Gastrocnemius medialis (tissue), 4 donors: ENCODE measurements around the gene SYT9. TPM values are rescaled to one million over a fixed set of nuclear protein-coding genes. Genes with fewer than 3 reads are reported as not detected.

ENCODE experiments used
- ATAC-seq, 2 donors: fragments of 150-250 bp; one replicate each; pipeline ENCODE4 v1.9.1; 2016
- DNase-seq, 2 donors: peaks; one replicate each; pipeline ENCODE4 v3.0.0-alpha.2; 2019
- H3K27ac ChIP-seq, 4 donors: fragments of 200-600 bp; sonication (generic); 1 replicate in 1 of 4; 2 replicates in 3 of 4; pipeline ENCODE4 v1.5.1; 2016 to 2018; ENCODE audit warnings: mild to moderate bottlenecking in 2 of 4, moderate library complexity in 1 of 4
- H3K27me3 ChIP-seq, 3 donors: fragments of 200-600 bp; sonication (generic) in 2 of 3; 1 replicate in 1 of 3; 2 replicates in 2 of 3; pipeline versions ENCODE4 v1.5.1 to v1.6.0; 2016 to 2019; ENCODE audit warnings: mild to moderate bottlenecking in 1 of 3, moderate library complexity in 1 of 3
- H3K36me3 ChIP-seq, 2 donors: fragments of 200-600 bp; sonication (generic) in 1 of 2; one replicate each; pipeline ENCODE4 v1.5.1; 2017 to 2018
- H3K4me1 ChIP-seq, 2 donors: fragments of 200-600 bp; sonication (generic) in 1 of 2; one replicate each; pipeline ENCODE4 v1.5.1; 2016 to 2017; ENCODE audit warnings: mild to moderate bottlenecking in 2 of 2
- H3K4me3 ChIP-seq, 4 donors: fragments of 200-600 bp; sonication (generic) in 3 of 4; 1 replicate in 1 of 4; 2 replicates in 3 of 4; pipeline ENCODE4 v1.5.1; 2016 to 2019; ENCODE audit warnings: mild to moderate bottlenecking in 2 of 4
- H3K9me3 ChIP-seq, 3 donors: fragments of 200-600 bp; sonication (generic) in 2 of 3; 1 replicate in 1 of 3; 2 replicates in 2 of 3; pipeline ENCODE4 v1.5.1; 2016 to 2019
- CTCF ChIP-seq, 5 experiments: fragments of 450-650 bp in 3 of 5; fragments of 200-600 bp in 2 of 5; sonication (generic) in 2 of 5; IDR thresholded peaks in 4 of 5; conservative IDR thresholded peaks in 1 of 5; 1 replicate in 4 of 5; 2 replicates in 1 of 5; pipeline ENCODE4 v1.5.1; 2016 to 2019; ENCODE audit warnings: antibody characterized with exemption in 5 of 5, mild to moderate bottlenecking in 3 of 5, moderate library complexity in 3 of 5
- POLR2A ChIP-seq, 2 donors: fragments of 450-650 bp; IDR thresholded peaks; one replicate each; pipeline ENCODE4 v1.6.1; 2017; ENCODE audit warnings: antibody characterized with exemption in 2 of 2, mild to moderate bottlenecking in 2 of 2, moderate library complexity in 2 of 2
- in situ Hi-C, 4 donors: fragments of 200-750 bp; cut with MboI; loops; one replicate each; pipeline versions ENCODE4 v1.15.0 to v1.8.0; 2017; ENCODE audit warnings: low sequenced_read_pairs in 4 of 4
- intact Hi-C: fragments of 100-400 bp; cut with DNase I; formaldehyde crosslinking; loops from one replicate; pipeline ENCODE4 v1.15.1; 2023; ENCODE audit warnings: low total_unique reads
- total RNA-seq, 4 donors: library from RNA; depleted of rRNA; stranded (reverse); fragments of >200 nt; gene quantifications; one replicate each; pipeline versions ENCODE4 v1.1.0 to v1.2.3, GENCODE V29; 2016

Gene SYT9
- total RNA-seq, 4 donors from 2014 or later = 0.09 TPM; not detected in 3

GRCh38 chr11:7506243-7506642 is 254.5 kb downstream of the SYT9 start:
- in situ Hi-C loops = no loop called here
- no peak overlapping the region for H3K4me3 ChIP-seq
- peaks cover 4 to 10% of the 10 kb centered on the region in 2 donors for H3K4me1 ChIP-seq
- no peak for DNase-seq
- H3K27me3 ChIP-seq = no peaks in the 10 kb centered on the region
- ATAC-seq = no peak
- no peak for TF ChIP-seq POLR2A (IDR thresholded peaks at IDR 0.05)
- no peak for TF ChIP-seq CTCF (IDR thresholded peaks at IDR 0.05 in 4 of 5, conservative IDR thresholded peaks at IDR 0.05 in 1 of 5)
- intact Hi-C loops = no loop called here
- H3K27ac ChIP-seq = no peak overlapping the region
- no peaks in the 10 kb centered on the region for H3K9me3 ChIP-seq
- H3K36me3 ChIP-seq = no peaks in the 10 kb centered on the region

GRCh38 chr11:7508087-7508486 is 256.4 kb downstream of the SYT9 start:
- in situ Hi-C loops (no loop called here), intact Hi-C loops (no loop called here)
- Histone ChIP-seq H3K4me1 (peaks cover 17 to 26% of the 10 kb centered on the region in 2 donors), H3K9me3 (no peaks in the 10 kb centered on the region), H3K27me3 (no peaks in the 10 kb centered on the region), H3K4me3 (no peak overlapping the region), H3K36me3 (no peaks in the 10 kb centered on the region), H3K27ac (no peak overlapping the region)
- ATAC-seq = no peak
- DNase-seq = no peak
- TF ChIP-seq CTCF (IDR thresholded peaks at IDR 0.05 in 4 of 5, conservative IDR thresholded peaks at IDR 0.05 in 1 of 5) (no peak), POLR2A (IDR thresholded peaks at IDR 0.05) (no peak)

GRCh38 chr11:7509966-7510365 is 258.3 kb downstream of the SYT9 start:
- peak overlapping the region; percentile 84 to 95 (median 94) for H3K27ac ChIP-seq
- no peaks in the 10 kb centered on the region for H3K36me3 ChIP-seq
- TF ChIP-seq CTCF (IDR thresholded peaks at IDR 0.05 in 4 of 5, conservative IDR thresholded peaks at IDR 0.05 in 1 of 5) (no peak), POLR2A (IDR thresholded peaks at IDR 0.05) (no peak)
- intact Hi-C loops = loop anchor here (5.0 kb wide), 2 partner anchors 68 to 182 kb away; no protein-coding TSS in a partner anchor
- no peak for ATAC-seq
- no peak for DNase-seq
- in situ Hi-C loops = no loop called here
- H3K4me1 ChIP-seq = peaks cover 24 to 34% of the 10 kb centered on the region in 2 donors
- H3K4me3 ChIP-seq = no peak overlapping the region
- no peaks in the 10 kb centered on the region for H3K9me3 ChIP-seq
- no peaks in the 10 kb centered on the region for H3K27me3 ChIP-seq

GRCh38 chr11:7511401-7511800 is 259.7 kb downstream of the SYT9 start:
- Histone ChIP-seq H3K4me1 (peaks cover 31 to 36% of the 10 kb centered on the region in 2 donors), H3K27ac (peak overlapping the region; percentile 84 to 95 (median 94)), H3K9me3 (no peaks in the 10 kb centered on the region), H3K36me3 (no peaks in the 10 kb centered on the region), H3K27me3 (no peaks in the 10 kb centered on the region), H3K4me3 (peak overlapping the region in 2 of 4 donors; percentile 7 to 85)
- intact Hi-C loops (loop anchor here (5.0 kb wide), 2 partner anchors 69 to 181 kb away; no protein-coding TSS in a partner anchor), in situ Hi-C loops (no loop called here)
- TF ChIP-seq POLR2A (IDR thresholded peaks at IDR 0.05) = peak in 1 of 2 donors; percentile 38
- TF ChIP-seq CTCF (IDR thresholded peaks at IDR 0.05 in 4 of 5, conservative IDR thresholded peaks at IDR 0.05 in 1 of 5) = no peak
- DNase-seq (peak; percentile 83 to 94), ATAC-seq (peak; percentile 55 to 61)
